Stimulated activated CD4-positive, alpha-beta T cell treated with anti-CD3 and anti-CD28 coated beads, Interleukin-12 subunit alpha, Interleukin-12 subunit beta, amount 100 ng/mL, for 24 hours (primary cell): ENCODE measurements around the gene GTF2A2.

Experiments used
- DNase-seq, 2 experiments: peaks; one replicate each; pipeline ENCODE4 v3.0.0-alpha.2; 2020; ENCODE audit warnings: low read depth in 2 of 2

The GTF2A2 gene

GRCh38 chr15:59605994-59606393, 51.3 kb downstream of the GTF2A2 start:
- DNase-seq: no peak

DNA sequence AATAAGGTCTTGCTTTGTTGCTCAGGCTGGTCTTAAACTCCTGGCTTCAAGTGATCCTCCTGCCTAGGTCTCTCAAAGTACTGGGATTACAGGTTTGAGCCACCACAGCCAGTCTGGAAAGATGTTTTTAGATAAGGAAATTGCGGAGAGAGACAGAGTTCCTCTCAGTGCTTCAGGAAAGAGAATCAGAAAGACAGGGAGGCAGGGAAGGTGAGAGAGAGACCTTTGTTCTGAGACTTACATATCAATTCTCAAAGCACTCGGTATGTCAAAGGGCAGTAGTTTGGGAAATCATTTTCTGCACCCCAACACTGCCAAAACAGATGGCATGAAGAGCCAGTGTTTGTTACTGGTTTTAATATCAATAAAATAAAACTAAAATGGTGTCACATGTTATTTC, 58.9 kb downstream of the GTF2A2 start:
- DNase-seq: no peak

DNA sequence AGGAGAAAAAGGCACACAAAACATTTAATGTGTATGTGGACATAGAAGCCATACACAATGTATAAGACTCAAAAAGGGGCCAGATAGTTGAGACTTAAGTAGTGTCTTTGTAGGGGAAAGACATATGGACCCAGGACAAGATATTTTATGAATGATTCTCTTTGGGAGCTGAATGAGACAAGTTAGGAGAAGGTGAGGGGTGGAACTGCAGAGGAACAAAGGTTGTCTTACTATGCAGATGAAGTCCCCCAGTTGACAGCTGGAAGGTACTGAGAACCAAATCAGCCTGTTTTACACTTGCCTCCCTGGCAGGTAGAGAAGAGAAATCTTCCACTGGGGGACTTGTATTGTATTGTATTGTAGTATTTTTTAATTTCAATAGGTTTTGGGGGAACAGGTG, 60.7 kb downstream of the GTF2A2 start:
- no peak for DNase-seq

GRCh38 chr15:59595434-59595915, 61.8 kb downstream of the GTF2A2 start:
- no peak for DNase-seq

- DNase-seq: no peak
These were observed 62.3 kb downstream of the GTF2A2 start for GRCh38 chr15:59594991-59595390.

GRCh38 chr15:59594493-59594942, 62.8 kb downstream of the GTF2A2 start:
- DNase-seq: no peak

GRCh38 chr15:59591356-59591755, 66.0 kb downstream of the GTF2A2 start:
- no peak for DNase-seq

GRCh38 chr15:59590027-59590426, 67.3 kb downstream of the GTF2A2 start:
- DNase-seq: no peak
